Measurements from ENCODE around the gene NSMF. TPM values are rescaled to one million over a fixed set of nuclear protein-coding genes. Genes with fewer than 3 reads are reported as not detected.

The NSMF gene
- total RNA-seq, 1 donor from 2014 or later, result 35.1 TPM

DNA sequence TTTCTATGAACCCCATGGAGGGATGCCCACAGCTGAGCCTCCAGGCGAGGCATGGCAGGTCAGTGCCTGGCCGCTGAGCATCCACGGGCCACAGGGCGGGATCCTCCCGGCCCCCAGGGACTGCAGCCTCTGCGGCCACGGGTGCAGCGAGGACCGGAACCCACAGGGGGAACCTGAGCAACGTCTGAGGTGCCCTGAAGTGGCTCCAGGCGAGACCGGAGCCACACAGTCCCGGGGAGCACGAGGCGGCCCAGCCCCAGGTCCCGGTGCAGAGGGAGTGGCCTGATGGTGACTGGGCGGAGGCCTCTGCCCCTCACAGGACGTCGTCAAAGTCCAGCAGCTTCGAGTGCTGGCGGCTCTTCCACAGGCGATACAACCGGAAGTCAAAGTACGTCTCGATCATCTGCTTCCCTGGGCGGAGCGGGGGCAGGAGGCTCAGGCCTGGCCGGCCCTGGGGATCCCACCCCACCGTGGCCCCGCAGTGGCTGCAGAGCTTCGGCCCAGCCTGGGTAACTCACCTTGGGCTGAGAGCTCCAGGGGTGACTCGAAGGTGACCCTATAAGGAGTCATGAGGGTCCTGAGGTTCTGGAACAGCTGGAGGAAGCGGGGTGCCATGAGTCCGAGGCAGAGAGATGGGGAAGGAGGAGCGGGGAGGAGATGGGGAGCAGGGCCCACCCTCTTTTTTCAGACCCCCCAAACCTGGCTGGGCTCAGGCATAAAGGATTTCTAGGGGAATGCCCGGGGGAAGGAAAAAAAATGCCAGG, 9.9 kb downstream of the NSMF start:
- no peak overlapping the region for H3K4me3 ChIP-seq
- no peaks in the 10 kb centered on the region for H3K27me3 ChIP-seq
- TF ChIP-seq POLR2AphosphoS5 (IDR thresholded peaks at IDR 0.05; ENCODE audit: insufficient read depth in 1 of 2, low read depth in 1 of 2) (no peak), POLR2A (IDR thresholded peaks at IDR 0.05) (no peak)
- TF ChIP-seq, protein P1, sequence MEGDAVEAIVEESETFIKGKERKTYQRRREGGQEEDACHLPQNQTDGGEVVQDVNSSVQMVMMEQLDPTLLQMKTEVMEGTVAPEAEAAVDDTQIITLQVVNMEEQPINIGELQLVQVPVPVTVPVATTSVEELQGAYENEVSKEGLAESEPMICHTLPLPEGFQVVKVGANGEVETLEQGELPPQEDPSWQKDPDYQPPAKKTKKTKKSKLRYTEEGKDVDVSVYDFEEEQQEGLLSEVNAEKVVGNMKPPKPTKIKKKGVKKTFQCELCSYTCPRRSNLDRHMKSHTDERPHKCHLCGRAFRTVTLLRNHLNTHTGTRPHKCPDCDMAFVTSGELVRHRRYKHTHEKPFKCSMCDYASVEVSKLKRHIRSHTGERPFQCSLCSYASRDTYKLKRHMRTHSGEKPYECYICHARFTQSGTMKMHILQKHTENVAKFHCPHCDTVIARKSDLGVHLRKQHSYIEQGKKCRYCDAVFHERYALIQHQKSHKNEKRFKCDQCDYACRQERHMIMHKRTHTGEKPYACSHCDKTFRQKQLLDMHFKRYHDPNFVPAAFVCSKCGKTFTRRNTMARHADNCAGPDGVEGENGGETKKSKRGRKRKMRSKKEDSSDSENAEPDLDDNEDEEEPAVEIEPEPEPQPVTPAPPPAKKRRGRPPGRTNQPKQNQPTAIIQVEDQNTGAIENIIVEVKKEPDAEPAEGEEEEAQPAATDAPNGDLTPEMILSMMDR (IDR thresholded peaks at IDR 0.05), result no peak
- peaks cover 21% of the 10 kb centered on the region for H3K4me1 ChIP-seq
- no peaks in the 10 kb centered on the region for H3K9me3 ChIP-seq
- peaks cover 0 to 9% of the 10 kb centered on the region in 2 donors for H3K36me3 ChIP-seq
- no peak for DNase-seq (ENCODE audit: extremely low spot score in 2 of 2)
- intact Hi-C loops (cut with DNase I), result no loop called here
- no peak overlapping the region for H3K27ac ChIP-seq

DNA sequence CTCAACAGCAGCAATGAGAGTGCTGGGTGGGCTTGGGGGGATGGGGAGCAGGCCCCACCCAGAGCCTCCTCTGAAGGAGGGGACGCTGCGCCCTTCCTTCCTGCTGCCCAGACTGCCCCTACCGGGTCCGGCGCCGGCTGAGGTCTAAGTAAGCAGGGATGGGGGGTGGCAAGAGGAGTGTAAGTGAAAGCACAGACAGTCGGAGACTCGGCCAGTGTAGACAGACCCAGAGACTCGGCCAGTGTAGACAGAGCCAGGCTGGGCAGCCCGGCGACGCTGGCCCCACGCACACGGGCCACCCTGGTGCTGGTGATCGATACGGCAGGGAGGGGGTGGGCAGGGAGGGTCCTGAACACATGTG, 10.6 kb downstream of the NSMF start:
- Histone ChIP-seq H3K4me1 (peaks cover 17% of the 10 kb centered on the region), H3K9me3 (no peaks in the 10 kb centered on the region), H3K27me3 (no peaks in the 10 kb centered on the region), H3K4me3 (no peak overlapping the region), H3K36me3 (peaks cover 0 to 9% of the 10 kb centered on the region in 2 donors), H3K27ac (no peak overlapping the region)
- no peak for DNase-seq (ENCODE audit: extremely low spot score in 2 of 2)
- intact Hi-C loops (cut with DNase I), result no loop called here
- TF ChIP-seq POLR2AphosphoS5 (IDR thresholded peaks at IDR 0.05; ENCODE audit: insufficient read depth in 1 of 2, low read depth in 1 of 2), result no peak
- TF ChIP-seq POLR2A (IDR thresholded peaks at IDR 0.05), result no peak
- TF ChIP-seq, protein P1 (IDR thresholded peaks at IDR 0.05), result no peak

DNA sequence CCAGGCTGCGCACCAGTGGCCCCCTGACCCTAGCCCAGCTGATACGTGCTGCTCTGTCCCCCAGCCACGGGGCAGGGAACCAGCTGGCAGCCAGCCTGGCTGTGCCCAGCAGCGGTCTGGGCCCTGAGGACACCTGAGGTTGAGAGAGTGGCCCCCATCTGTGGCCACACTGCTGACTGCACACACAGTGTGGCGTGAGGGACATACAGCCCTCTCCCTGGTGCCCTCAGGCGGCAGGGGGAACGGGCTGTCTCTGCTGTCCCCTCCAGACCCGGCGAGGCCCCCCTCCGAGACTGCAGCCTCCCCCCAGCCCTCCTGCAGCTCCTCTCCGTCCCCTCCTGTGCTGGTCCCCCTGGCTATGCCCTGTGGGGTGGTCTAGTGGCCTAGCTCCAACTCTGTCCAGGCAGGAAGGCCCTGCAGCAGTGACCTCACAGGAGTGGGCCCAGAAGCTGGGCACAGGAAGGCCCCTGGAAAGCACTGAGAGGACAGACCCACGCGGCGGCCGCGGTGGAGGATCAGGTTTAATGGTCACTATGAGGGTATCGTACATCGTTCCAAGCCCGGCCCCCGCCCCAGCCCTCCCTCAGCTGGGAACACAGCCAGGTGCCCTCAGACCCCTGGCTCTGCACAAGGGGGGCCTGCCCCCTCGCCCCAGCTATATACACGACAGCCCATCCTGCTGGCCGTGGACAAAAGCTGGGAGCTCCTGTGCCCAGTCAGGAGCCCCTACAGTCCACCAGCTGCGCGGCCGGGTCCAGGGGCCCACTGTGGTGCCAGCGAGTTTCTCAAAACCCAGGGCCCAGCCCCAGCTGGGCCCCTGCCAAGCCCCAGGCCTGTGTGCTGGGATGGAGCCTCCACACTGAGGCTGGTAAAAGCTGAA, 11.2 kb downstream of the NSMF start:
- H3K36me3 ChIP-seq, result peaks cover 0 to 9% of the 10 kb centered on the region in 2 donors
- no peak overlapping the region for H3K27ac ChIP-seq
- no peak for DNase-seq (ENCODE audit: extremely low spot score in 2 of 2)
- no peaks in the 10 kb centered on the region for H3K27me3 ChIP-seq
- peaks cover 12% of the 10 kb centered on the region for H3K4me1 ChIP-seq
- no peak for TF ChIP-seq POLR2A (IDR thresholded peaks at IDR 0.05)
- no peaks in the 10 kb centered on the region for H3K9me3 ChIP-seq
- H3K4me3 ChIP-seq, result no peak overlapping the region
- intact Hi-C loops (cut with DNase I), result loop anchor here (1.0 kb wide), 1 partner anchor 19 kb away; no protein-coding TSS in a partner anchor

DNA sequence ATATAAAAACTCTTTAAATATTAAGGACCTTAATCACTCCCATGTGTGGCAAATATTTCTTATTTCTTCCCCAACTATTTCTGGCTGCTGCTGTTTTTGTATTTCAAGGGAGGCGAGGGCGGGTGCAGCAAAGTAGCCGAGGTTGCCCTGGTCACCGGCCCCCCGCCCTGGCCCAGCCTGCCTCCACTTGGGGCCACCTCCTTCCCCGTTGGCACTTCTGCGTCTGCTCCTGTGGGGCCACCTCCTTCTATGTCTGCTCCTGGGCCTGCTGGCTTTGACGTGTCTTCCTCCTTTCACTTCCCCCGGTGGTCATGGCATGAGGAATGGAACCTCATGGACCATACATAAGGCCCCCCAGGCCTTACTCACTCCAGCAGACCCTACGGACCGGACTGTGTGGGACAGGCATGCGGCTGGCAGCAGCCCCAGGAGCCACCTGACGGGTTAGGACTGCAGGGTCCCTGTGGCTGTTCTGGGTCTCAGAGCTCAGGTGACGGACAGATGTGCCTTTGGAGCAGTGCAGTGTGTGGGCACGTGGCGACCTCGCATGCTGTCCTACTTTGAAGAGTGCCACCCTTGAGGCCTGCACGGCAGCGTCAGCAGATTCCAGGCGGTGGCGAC, 12.2 kb downstream of the NSMF start:
- Histone ChIP-seq H3K27ac (no peak overlapping the region), H3K36me3 (peaks cover 0 to 9% of the 10 kb centered on the region in 2 donors), H3K4me1 (peaks cover 12% of the 10 kb centered on the region), H3K27me3 (no peaks in the 10 kb centered on the region), H3K9me3 (no peaks in the 10 kb centered on the region), H3K4me3 (no peak overlapping the region)
- intact Hi-C loops (cut with DNase I), result loop anchor here (1.0 kb wide), 1 partner anchor 18 kb away; no protein-coding TSS in a partner anchor
- no peak for DNase-seq (ENCODE audit: extremely low spot score in 2 of 2)
- TF ChIP-seq, protein P1 (IDR thresholded peaks at IDR 0.05), result no peak
- TF ChIP-seq POLR2AphosphoS5 (IDR thresholded peaks at IDR 0.05; ENCODE audit: insufficient read depth in 1 of 2, low read depth in 1 of 2) (no peak), POLR2A (IDR thresholded peaks at IDR 0.05) (no peak)

DNA sequence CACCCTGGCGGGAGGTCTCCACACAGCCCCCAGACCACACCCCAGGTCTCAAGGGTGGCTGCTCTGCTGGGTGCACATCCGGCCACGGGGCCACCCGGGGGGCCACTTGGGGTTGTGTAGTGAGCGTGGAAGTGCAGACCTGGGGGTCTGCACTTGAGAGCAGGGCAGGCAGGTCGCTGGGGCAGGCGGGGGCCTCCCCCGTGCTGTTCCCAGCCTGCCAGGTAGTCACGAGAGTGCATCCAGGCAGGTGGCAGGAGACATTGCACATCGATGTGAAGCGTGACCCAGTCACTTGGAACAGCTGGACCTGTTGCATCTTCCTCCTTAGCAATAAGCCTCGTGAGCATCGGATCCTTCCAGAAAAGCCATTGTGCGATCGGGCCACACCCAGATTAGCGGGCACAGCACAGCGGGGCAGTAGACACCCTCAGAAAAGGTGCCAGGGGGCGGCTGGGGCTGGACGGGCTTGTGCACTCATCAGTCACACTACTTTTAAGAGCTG, 13.2 kb downstream of the NSMF start:
- DNase-seq (ENCODE audit: extremely low spot score in 2 of 2), result no peak
- H3K4me3 ChIP-seq, result no peak overlapping the region
- TF ChIP-seq POLR2AphosphoS5 (IDR thresholded peaks at IDR 0.05; ENCODE audit: insufficient read depth in 1 of 2, low read depth in 1 of 2) (no peak), POLR2A (IDR thresholded peaks at IDR 0.05) (no peak)
- TF ChIP-seq, protein P1 (IDR thresholded peaks at IDR 0.05), result no peak
- peaks cover 22% of the 10 kb centered on the region for H3K4me1 ChIP-seq
- peaks cover 0 to 9% of the 10 kb centered on the region in 2 donors for H3K36me3 ChIP-seq
- no peaks in the 10 kb centered on the region for H3K9me3 ChIP-seq
- no peak overlapping the region for H3K27ac ChIP-seq
- intact Hi-C loops (cut with DNase I), result no loop called here
- no peaks in the 10 kb centered on the region for H3K27me3 ChIP-seq
